ENCODE data around the gene SERPINB6. TPM values are rescaled to one million over a fixed set of nuclear protein-coding genes. Genes with fewer than 3 reads are reported as not detected.

Gene SERPINB6
- total and polyA plus RNA-seq, 9 of the 15 experiments (the other 6 are each of a cell fraction or from before 2014, with no cell fraction given): 86.6 to 211 (median 143) TPM

- TF ChIP-seq, protein P1, sequence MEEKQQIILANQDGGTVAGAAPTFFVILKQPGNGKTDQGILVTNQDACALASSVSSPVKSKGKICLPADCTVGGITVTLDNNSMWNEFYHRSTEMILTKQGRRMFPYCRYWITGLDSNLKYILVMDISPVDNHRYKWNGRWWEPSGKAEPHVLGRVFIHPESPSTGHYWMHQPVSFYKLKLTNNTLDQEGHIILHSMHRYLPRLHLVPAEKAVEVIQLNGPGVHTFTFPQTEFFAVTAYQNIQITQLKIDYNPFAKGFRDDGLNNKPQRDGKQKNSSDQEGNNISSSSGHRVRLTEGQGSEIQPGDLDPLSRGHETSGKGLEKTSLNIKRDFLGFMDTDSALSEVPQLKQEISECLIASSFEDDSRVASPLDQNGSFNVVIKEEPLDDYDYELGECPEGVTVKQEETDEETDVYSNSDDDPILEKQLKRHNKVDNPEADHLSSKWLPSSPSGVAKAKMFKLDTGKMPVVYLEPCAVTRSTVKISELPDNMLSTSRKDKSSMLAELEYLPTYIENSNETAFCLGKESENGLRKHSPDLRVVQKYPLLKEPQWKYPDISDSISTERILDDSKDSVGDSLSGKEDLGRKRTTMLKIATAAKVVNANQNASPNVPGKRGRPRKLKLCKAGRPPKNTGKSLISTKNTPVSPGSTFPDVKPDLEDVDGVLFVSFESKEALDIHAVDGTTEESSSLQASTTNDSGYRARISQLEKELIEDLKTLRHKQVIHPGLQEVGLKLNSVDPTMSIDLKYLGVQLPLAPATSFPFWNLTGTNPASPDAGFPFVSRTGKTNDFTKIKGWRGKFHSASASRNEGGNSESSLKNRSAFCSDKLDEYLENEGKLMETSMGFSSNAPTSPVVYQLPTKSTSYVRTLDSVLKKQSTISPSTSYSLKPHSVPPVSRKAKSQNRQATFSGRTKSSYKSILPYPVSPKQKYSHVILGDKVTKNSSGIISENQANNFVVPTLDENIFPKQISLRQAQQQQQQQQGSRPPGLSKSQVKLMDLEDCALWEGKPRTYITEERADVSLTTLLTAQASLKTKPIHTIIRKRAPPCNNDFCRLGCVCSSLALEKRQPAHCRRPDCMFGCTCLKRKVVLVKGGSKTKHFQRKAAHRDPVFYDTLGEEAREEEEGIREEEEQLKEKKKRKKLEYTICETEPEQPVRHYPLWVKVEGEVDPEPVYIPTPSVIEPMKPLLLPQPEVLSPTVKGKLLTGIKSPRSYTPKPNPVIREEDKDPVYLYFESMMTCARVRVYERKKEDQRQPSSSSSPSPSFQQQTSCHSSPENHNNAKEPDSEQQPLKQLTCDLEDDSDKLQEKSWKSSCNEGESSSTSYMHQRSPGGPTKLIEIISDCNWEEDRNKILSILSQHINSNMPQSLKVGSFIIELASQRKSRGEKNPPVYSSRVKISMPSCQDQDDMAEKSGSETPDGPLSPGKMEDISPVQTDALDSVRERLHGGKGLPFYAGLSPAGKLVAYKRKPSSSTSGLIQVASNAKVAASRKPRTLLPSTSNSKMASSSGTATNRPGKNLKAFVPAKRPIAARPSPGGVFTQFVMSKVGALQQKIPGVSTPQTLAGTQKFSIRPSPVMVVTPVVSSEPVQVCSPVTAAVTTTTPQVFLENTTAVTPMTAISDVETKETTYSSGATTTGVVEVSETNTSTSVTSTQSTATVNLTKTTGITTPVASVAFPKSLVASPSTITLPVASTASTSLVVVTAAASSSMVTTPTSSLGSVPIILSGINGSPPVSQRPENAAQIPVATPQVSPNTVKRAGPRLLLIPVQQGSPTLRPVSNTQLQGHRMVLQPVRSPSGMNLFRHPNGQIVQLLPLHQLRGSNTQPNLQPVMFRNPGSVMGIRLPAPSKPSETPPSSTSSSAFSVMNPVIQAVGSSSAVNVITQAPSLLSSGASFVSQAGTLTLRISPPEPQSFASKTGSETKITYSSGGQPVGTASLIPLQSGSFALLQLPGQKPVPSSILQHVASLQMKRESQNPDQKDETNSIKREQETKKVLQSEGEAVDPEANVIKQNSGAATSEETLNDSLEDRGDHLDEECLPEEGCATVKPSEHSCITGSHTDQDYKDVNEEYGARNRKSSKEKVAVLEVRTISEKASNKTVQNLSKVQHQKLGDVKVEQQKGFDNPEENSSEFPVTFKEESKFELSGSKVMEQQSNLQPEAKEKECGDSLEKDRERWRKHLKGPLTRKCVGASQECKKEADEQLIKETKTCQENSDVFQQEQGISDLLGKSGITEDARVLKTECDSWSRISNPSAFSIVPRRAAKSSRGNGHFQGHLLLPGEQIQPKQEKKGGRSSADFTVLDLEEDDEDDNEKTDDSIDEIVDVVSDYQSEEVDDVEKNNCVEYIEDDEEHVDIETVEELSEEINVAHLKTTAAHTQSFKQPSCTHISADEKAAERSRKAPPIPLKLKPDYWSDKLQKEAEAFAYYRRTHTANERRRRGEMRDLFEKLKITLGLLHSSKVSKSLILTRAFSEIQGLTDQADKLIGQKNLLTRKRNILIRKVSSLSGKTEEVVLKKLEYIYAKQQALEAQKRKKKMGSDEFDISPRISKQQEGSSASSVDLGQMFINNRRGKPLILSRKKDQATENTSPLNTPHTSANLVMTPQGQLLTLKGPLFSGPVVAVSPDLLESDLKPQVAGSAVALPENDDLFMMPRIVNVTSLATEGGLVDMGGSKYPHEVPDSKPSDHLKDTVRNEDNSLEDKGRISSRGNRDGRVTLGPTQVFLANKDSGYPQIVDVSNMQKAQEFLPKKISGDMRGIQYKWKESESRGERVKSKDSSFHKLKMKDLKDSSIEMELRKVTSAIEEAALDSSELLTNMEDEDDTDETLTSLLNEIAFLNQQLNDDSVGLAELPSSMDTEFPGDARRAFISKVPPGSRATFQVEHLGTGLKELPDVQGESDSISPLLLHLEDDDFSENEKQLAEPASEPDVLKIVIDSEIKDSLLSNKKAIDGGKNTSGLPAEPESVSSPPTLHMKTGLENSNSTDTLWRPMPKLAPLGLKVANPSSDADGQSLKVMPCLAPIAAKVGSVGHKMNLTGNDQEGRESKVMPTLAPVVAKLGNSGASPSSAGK (IDR thresholded peaks at IDR 0.05): peak; percentile 77
- TF ChIP-seq, protein P2, sequence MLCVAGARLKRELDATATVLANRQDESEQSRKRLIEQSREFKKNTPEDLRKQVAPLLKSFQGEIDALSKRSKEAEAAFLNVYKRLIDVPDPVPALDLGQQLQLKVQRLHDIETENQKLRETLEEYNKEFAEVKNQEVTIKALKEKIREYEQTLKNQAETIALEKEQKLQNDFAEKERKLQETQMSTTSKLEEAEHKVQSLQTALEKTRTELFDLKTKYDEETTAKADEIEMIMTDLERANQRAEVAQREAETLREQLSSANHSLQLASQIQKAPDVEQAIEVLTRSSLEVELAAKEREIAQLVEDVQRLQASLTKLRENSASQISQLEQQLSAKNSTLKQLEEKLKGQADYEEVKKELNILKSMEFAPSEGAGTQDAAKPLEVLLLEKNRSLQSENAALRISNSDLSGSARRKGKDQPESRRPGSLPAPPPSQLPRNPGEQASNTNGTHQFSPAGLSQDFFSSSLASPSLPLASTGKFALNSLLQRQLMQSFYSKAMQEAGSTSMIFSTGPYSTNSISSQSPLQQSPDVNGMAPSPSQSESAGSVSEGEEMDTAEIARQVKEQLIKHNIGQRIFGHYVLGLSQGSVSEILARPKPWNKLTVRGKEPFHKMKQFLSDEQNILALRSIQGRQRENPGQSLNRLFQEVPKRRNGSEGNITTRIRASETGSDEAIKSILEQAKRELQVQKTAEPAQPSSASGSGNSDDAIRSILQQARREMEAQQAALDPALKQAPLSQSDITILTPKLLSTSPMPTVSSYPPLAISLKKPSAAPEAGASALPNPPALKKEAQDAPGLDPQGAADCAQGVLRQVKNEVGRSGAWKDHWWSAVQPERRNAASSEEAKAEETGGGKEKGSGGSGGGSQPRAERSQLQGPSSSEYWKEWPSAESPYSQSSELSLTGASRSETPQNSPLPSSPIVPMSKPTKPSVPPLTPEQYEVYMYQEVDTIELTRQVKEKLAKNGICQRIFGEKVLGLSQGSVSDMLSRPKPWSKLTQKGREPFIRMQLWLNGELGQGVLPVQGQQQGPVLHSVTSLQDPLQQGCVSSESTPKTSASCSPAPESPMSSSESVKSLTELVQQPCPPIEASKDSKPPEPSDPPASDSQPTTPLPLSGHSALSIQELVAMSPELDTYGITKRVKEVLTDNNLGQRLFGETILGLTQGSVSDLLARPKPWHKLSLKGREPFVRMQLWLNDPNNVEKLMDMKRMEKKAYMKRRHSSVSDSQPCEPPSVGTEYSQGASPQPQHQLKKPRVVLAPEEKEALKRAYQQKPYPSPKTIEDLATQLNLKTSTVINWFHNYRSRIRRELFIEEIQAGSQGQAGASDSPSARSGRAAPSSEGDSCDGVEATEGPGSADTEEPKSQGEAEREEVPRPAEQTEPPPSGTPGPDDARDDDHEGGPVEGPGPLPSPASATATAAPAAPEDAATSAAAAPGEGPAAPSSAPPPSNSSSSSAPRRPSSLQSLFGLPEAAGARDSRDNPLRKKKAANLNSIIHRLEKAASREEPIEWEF (CRISPR knock-in tag; IDR thresholded peaks at IDR 0.05): no peak
- no peak for TF ChIP-seq PRMT5 (CRISPR knock-in tag; IDR thresholded peaks at IDR 0.05)
- TF ChIP-seq CBX5 (IDR thresholded peaks at IDR 0.05; ENCODE audit: borderline replicate concordance, low read depth): no peak
- peak; percentile 42; the same call in 1 of the 2 replicates for TF ChIP-seq ETV1 (tag; conservative IDR thresholded peaks at IDR 0.05; ENCODE audit: low read depth)
- TF ChIP-seq, protein P3, sequence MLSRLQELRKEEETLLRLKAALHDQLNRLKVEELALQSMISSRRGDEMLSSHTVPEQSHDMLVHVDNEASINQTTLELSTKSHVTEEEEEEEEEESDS (CRISPR knock-in tag; IDR thresholded peaks at IDR 0.05): no peak
- peak; percentile 75 for TF ChIP-seq CC2D1A (IDR thresholded peaks at IDR 0.05)
- TF ChIP-seq, protein P4, sequence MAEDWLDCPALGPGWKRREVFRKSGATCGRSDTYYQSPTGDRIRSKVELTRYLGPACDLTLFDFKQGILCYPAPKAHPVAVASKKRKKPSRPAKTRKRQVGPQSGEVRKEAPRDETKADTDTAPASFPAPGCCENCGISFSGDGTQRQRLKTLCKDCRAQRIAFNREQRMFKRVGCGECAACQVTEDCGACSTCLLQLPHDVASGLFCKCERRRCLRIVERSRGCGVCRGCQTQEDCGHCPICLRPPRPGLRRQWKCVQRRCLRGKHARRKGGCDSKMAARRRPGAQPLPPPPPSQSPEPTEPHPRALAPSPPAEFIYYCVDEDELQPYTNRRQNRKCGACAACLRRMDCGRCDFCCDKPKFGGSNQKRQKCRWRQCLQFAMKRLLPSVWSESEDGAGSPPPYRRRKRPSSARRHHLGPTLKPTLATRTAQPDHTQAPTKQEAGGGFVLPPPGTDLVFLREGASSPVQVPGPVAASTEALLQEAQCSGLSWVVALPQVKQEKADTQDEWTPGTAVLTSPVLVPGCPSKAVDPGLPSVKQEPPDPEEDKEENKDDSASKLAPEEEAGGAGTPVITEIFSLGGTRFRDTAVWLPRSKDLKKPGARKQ (CRISPR knock-in tag; IDR thresholded peaks at IDR 0.05): no peak
These were observed 18.7 kb downstream of the SERPINB6 start (continued) for GRCh38 chr6:2952557-2953095.

Data from K562 (cell line).